Measurements from ENCODE around the gene MAPK8IP1. TPM values are rescaled to one million over a fixed set of nuclear protein-coding genes. Genes with fewer than 3 reads are reported as not detected.
"Not testable (repeated sequence)": the region's sequence is repeated elsewhere in the genome, so short reads cannot be mapped to it uniquely, and the experiment has no call there.

Gene MAPK8IP1
- total RNA-seq, result 11.5 to 13.8 TPM (median 12.7 TPM) in 3 replicates

DNA sequence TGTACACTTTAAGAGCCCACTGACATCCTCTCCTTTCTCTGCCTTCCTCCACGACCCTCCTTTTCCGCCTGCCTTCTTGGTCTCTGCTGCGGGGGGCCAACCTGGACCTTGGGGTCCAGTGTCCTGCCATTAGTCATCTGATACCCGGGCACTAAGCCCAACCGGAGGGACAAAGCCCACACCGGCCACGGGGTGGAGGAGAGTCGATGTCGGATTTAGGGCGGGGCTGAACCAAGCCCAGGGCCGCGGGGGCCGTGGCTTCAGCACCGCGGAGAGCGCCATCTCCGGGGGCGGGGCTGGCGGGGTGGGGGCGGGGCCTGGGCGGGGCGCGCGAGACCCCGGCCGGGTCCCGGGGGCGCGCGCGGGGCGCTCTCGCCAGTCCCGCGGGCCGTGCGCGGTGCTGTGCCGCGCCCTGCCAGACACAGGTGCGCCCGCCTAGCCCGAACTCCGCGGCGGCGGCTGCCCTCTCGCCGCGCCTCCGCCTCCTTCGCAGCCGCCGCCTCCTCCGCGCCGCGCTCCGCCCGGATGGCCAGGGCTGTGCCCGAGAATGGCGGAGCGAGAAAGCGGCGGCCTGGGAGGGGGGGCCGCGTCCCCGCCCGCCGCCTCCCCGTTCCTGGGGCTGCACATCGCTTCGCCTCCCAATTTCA, at the start of gene MAPK8IP1:
MAPK8IP1 (plus strand) TSS at position 378 of the 647 bp plus-strand sequence; CDS start at position 548, 170 bp downstream.
- H3K9me3 Mint-ChIP-seq, result no peaks in the 10 kb centered on the region
- TF ChIP-seq, protein P1, sequence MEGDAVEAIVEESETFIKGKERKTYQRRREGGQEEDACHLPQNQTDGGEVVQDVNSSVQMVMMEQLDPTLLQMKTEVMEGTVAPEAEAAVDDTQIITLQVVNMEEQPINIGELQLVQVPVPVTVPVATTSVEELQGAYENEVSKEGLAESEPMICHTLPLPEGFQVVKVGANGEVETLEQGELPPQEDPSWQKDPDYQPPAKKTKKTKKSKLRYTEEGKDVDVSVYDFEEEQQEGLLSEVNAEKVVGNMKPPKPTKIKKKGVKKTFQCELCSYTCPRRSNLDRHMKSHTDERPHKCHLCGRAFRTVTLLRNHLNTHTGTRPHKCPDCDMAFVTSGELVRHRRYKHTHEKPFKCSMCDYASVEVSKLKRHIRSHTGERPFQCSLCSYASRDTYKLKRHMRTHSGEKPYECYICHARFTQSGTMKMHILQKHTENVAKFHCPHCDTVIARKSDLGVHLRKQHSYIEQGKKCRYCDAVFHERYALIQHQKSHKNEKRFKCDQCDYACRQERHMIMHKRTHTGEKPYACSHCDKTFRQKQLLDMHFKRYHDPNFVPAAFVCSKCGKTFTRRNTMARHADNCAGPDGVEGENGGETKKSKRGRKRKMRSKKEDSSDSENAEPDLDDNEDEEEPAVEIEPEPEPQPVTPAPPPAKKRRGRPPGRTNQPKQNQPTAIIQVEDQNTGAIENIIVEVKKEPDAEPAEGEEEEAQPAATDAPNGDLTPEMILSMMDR (IDR thresholded peaks at IDR 0.05; ENCODE audit: unreplicated experiment), result no peak
- H3K27ac Mint-ChIP-seq, result no peak within 1 kb of the TSS
- no peaks in the 10 kb centered on the region for H3K36me3 Mint-ChIP-seq
- peak; percentile 45 to 74 for DNase-seq (ENCODE audit: low spot score in 2 of 2, unreplicated experiment in 2 of 2)
- H3K4me1 Mint-ChIP-seq, result peaks cover 3% of the 10 kb centered on the region
- peak within 1 kb of the TSS; percentile 70 for H3K4me3 Mint-ChIP-seq
- peaks cover 44% of the 10 kb centered on the region for H3K27me3 Mint-ChIP-seq (ENCODE audit: low read depth)

DNA sequence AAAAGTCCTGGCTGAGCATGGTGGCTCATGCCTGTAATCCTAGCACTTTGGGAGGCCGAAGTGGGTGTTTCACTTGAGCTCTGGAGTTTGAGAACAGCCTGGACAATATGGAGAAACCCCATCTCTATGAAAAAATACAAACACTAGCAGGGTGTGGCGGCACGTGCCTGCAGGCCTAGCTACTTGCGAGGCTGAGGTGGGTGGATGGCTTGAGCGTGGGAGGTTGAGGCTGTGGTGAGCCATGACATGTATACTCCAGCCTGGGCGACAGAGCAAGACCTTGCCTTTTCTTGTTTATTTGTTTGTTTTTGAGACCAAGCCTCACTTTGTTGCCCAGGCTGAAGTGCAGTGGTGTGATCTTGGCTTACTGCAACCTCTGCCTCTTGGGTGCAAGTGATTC, 46.2 kb upstream of the MAPK8IP1 start:
- DNase-seq (ENCODE audit: low spot score in 2 of 2, unreplicated experiment in 2 of 2), result no peak
- H3K4me3 Mint-ChIP-seq, result no peak overlapping the region
- TF ChIP-seq, protein P1 (IDR thresholded peaks at IDR 0.05; ENCODE audit: unreplicated experiment), result no peak
- peaks cover 3% of the 10 kb centered on the region for H3K9me3 Mint-ChIP-seq
- H3K4me1 Mint-ChIP-seq, result peaks cover 7% of the 10 kb centered on the region
- H3K27me3 Mint-ChIP-seq (ENCODE audit: low read depth), result peaks cover 29% of the 10 kb centered on the region
- H3K27ac Mint-ChIP-seq, result no peak overlapping the region
- no peaks in the 10 kb centered on the region for H3K36me3 Mint-ChIP-seq

DNA sequence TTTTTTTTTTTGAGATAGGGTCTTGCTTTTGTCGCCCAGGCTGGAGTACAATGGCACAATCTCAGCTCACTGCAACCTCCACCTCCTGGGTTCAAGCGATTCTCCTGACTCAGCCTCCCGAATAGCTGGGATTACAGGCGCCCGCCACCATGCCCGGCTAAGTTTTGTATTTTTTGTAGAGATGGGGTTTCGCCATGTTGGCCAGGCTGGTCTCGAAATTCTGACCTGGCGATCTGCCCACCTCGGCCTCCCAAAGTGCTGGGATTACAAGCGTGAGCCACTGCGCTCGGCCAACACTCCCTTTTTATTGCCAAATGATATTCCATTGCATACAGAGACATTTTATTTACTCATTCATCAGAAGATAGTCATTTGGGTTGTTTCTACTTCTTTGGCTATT, 45.2 kb upstream of the MAPK8IP1 start:
- not testable (repeated sequence) for H3K36me3 Mint-ChIP-seq; H3K27ac Mint-ChIP-seq; DNase-seq (ENCODE audit: low spot score in 2 of 2, unreplicated experiment in 2 of 2); H3K4me3 Mint-ChIP-seq; H3K4me1 Mint-ChIP-seq; H3K9me3 Mint-ChIP-seq
- peaks cover 33% of the 10 kb centered on the region for H3K27me3 Mint-ChIP-seq (ENCODE audit: low read depth)

DNA sequence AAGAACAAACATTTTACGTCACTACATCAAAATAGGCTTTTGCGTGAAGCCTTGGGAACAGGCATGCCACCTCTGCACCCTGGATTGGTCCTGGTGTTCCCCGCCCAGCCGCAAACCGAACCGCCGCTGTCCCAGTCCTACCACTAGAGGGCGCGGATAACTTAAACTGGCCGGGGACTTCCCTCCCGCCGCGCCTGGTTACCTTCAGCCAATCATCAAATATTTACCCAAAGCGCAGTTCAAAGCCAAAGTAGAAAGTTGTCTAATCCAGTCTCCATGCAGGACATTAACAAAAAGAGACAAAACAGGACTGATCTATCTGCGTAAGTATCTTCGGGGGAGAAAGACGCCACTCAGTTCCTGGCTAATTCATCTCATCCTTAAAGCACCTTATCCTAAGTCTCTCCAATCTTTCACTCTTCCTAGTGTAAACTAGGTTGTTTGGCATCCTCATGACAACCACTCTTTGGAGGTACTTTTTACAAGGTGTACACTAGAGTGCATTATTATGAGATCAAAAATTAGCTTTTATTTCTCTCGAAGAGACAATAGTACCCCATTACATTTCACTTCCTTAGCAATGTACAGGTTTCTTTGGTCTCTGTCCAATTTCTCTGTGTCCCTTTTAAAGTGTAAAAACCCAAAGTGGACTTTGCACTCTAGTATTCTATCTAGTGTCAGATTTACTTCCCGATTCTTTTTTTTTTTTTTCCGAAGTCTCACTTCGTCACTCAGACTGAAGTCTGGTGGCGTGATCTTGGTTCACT, 42.1 kb upstream of the MAPK8IP1 start:
- Mint-ChIP-seq H3K4me3 (no peak overlapping the region), H3K27ac (peak overlapping the region; percentile 72), H3K4me1 (peaks cover 15% of the 10 kb centered on the region), H3K9me3 (peaks cover 3% of the 10 kb centered on the region), H3K27me3 (ENCODE audit: low read depth) (peaks cover 30% of the 10 kb centered on the region), H3K36me3 (no peaks in the 10 kb centered on the region)
- DNase-seq (ENCODE audit: low spot score in 2 of 2, unreplicated experiment in 2 of 2), result peak; percentile 71 to 87
- TF ChIP-seq, protein P1 (IDR thresholded peaks at IDR 0.05; ENCODE audit: unreplicated experiment), result peak; percentile 94

DNA sequence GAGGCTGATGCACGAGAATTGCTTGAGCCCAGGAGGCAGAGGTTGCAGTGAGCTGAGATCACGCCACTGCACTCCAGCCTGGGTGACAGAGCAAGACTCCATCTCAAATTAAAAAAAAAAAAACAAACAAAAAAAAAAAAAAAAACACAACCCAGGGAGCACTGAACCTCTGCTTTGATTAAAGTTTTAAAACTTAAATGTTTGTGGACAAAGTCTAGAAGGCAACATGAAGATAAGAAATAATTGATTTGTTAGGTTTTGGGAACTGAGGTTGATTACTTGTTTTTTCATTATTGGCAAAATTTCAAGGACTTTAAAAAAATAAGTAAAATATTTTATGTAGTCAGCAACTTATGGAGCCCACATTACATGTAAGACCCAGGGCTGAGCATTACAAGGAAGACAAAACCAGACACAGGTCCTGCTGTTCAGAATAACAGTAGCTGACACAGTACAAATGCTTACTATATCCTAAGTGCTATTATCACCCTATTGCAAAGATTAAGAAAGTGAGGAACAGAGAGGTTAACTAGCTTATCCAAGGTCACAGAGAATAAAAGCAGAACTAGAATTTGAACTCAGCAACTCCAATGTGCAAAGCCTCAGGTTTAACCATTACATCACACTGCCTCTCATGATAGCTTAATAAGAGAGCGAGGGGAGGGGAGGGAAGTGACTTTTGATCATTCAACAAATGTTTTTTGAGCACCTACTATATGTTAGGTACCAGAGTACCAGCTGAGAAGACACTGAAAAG, 40.5 kb upstream of the MAPK8IP1 start:
- Mint-ChIP-seq H3K27me3 (ENCODE audit: low read depth) (peaks cover 30% of the 10 kb centered on the region), H3K36me3 (no peaks in the 10 kb centered on the region), H3K9me3 (peaks cover 3% of the 10 kb centered on the region), H3K27ac (no peak overlapping the region), H3K4me3 (no peak overlapping the region), H3K4me1 (peaks cover 25% of the 10 kb centered on the region)
- TF ChIP-seq, protein P1 (IDR thresholded peaks at IDR 0.05; ENCODE audit: unreplicated experiment), result no peak
- DNase-seq (ENCODE audit: low spot score in 2 of 2, unreplicated experiment in 2 of 2), result no peak
